HG03280 (cell line): ENCODE data around the gene CCDC59.
"Not testable (repeated sequence)": the region's sequence is repeated elsewhere in the genome, so short reads cannot be mapped to it uniquely, and the experiment has no call there.

Experiments
- ATAC-seq: cut with Tn5 transposase; IDR thresholded peaks from one replicate; pipeline ENCODE4 v1.9.1; 2021; ENCODE audit warnings: mild to moderate bottlenecking, moderate library complexity; ENCODE audit not compliant: unreplicated experiment

Gene CCDC59, protein sequence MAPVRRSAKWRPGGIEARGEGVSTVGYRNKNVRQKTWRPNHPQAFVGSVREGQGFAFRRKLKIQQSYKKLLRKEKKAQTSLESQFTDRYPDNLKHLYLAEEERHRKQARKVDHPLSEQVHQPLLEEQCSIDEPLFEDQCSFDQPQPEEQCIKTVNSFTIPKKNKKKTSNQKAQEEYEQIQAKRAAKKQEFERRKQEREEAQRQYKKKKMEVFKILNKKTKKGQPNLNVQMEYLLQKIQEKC

GRCh38 chr12:82358200-82359114 lies at the start of gene CCDC59, which contains the start of gene METTL25:
CCDC59 (minus strand) TSS chr12:82358387; CDS start chr12:82358376, 11 bp downstream.
METTL25 (plus strand) TSS chr12:82358529; CDS start chr12:82358566, 37 bp downstream.
- peak; percentile 91 for ATAC-seq

GRCh38 chr12:82407481-82407880 lies 49.3 kb upstream of the CCDC59 start:
- ATAC-seq = no peak

GRCh38 chr12:82406651-82407050 lies 48.5 kb upstream of the CCDC59 start:
- no peak for ATAC-seq

DNA sequence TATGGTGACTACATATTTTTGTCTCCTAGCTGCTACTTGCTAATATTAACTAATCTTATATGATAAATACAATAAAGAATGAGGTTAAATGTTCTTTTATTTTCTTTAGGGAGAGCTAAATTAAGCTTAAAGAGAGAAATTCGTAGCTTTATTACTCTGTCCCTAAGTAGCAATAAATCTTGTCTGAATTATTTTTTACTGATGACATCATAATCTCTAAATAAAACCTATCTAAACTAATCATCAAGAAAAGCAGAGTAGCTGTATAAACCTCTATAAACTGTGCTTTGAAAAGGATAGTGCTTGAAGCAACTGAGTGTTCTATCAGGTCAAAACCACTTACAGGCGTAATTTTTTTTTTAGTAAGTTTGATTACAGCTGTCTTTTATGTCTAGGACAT lies 42.6 kb upstream of the CCDC59 start:
- ATAC-seq = no peak

- ATAC-seq = no peak
Observed at GRCh38 chr12:82398879-82399278, 40.7 kb upstream of the CCDC59 start.

DNA sequence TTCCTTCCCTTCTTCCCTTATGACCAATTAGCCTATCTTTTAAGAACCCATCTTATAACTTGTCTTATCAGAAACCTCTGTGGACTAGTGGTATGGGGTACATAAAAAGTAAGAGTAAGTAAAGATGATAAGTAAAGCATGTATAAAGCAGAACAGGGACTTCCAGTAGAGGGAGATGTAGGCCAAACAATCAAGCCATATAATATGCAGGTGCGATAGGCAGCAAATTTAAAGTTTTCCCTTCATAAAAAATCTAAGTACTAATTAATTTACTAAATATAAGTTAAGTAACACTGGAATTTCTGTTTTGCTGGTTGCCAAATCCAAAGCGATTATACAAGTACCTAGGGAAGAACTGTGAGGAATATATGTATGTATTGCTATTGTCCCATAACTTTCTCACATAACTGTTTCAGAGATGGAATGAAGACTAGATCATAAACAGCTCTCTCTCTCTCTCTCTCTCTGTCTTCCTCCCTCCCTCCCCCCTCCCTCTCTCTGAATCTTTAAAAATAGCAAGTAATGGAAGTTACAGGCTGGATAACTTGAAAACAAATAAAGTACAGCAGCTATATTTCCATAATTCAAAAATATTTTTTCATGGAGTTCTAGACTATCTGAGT lies 25.9 kb upstream of the CCDC59 start:
- no peak for ATAC-seq

- no peak for ATAC-seq
Observed at GRCh38 chr12:82378997-82379396, 20.8 kb upstream of the CCDC59 start.

DNA sequence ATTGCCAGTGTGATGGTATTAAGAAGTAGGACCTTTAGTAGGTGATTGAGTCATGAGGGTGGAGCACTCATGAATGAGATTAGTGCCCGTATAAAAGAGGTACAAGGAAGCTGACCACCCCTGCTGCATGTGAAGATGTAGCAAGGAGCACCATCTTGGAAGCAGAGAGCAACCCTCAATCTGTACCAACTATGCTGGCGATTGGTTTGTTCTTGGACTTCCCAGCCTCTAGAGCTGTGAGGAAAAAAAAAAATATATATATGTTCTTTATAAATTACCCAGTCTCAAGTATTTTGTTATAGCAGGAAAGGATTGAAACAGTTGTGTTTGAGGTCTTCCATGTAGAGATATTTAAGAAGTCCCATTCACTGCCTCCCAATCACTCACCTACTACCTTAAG lies 17.0 kb upstream of the CCDC59 start:
- ATAC-seq = no peak

DNA sequence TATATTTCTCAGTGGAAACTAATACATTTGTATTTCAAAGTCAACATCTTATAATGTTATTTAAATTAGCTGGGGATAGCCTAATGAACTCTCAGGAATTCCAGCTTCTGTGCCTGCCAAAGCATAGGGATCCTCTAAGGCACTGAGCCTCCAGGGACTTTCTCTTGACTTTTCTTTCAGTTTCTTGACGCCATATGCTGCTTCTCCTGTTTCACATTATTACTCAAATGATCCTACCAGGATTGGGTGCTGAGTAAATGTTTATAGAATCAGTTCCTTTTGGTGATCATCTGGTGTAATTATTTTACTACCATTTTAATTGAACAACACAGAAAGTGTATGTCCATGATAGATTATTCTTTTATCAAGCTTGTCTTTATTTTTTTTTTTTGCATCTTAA lies 8.0 kb upstream of the CCDC59 start:
- no peak for ATAC-seq

GRCh38 chr12:82363990-82364389 lies 5.8 kb upstream of the CCDC59 start:
- no peak for ATAC-seq

- ATAC-seq = no peak
Observed at GRCh38 chr12:82361461-82361915, 3.3 kb upstream of the CCDC59 start.

DNA sequence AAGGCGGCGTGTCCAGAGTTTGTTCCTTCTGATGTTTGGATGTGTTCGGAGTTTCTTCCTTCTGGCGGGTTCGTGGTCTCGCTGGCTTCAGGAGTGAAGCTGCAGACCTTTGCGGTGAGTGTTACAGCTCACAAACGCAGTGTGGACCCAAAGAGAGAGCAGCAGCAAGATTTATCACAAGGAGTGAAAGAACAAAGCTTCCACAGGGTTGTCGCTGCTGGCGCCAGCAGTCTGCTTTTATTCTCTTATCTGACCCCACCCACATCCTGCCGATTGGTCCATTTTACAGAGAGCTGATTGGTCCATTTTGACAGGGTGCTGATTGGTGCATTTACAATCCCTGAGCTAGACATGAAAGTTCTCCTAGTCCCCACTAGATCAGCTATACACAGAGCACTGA lies 2.6 kb upstream of the CCDC59 start:
- ATAC-seq = not testable (repeated sequence)

DNA sequence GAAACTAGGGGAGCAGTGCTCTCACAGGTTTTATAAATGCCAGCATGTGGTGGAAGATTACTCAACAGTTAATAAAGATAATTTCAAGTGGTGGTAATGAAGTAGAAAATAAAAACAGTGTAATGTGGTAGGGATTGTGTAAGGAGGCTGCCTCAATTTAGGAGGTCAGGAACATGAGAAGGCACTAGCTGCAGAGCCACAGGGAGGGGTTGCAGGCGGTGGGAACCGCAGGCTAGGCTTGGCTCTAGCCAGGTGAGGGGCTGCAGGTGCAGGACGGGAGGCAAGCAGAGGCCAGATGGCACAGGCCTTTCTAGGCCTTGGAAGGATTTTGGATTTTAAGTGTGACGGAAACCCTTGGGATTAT lies 910 bp upstream of the CCDC59 start:
- peak; percentile 8 for ATAC-seq

DNA sequence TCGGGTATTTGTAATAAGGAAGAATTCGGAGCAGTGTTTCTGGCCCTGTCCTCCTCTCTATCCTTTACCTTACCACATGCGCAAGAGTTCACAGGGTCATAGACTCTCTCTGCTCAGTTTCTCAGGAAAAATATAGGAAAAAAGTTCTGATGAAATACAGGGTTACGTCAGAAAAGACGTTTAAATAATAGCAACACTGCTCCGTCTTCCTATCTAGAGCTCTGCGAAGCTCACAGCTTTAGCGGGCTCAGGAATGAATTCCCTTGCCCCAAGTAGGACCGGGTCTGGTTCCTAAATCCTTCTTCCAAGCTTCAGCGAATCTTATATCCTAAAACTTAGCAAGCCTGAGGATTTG lies 365 bp downstream of the CCDC59 start:
- ATAC-seq = no peak

DNA sequence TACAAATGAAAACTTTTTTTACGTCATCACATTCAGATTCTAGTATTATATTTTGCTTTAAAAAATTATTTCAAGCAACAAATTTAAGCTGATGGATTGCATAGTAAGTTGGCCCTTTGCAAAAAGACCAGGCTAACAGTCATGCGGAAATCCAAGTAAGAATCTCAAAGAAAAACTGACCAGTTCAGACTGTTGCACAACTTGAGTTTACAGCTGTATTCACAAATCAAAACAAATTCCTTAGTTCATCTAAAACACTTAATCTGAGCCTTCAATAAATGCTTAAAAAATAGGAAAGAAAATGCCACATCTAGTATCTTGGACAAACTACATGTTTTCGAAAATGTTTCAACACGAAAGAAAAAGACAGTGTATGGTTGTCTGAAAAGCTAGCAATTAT lies 847 bp downstream of the CCDC59 start:
- no peak for ATAC-seq

- no peak for ATAC-seq
Observed at GRCh38 chr12:82351390-82351789, 6.8 kb downstream of the CCDC59 start.

GRCh38 chr12:82350161-82350560 lies 8.0 kb downstream of the CCDC59 start:
- ATAC-seq = no peak

- ATAC-seq = no peak
Observed at GRCh38 chr12:82329508-82329907, 28.7 kb downstream of the CCDC59 start.

- ATAC-seq = no peak
Observed at GRCh38 chr12:82327861-82328260, 30.3 kb downstream of the CCDC59 start.

GRCh38 chr12:82326905-82327503 lies 31.2 kb downstream of the CCDC59 start:
- ATAC-seq = no peak
